ENCODE measurements around the gene CASP2.

Gene CASP2

DNA sequence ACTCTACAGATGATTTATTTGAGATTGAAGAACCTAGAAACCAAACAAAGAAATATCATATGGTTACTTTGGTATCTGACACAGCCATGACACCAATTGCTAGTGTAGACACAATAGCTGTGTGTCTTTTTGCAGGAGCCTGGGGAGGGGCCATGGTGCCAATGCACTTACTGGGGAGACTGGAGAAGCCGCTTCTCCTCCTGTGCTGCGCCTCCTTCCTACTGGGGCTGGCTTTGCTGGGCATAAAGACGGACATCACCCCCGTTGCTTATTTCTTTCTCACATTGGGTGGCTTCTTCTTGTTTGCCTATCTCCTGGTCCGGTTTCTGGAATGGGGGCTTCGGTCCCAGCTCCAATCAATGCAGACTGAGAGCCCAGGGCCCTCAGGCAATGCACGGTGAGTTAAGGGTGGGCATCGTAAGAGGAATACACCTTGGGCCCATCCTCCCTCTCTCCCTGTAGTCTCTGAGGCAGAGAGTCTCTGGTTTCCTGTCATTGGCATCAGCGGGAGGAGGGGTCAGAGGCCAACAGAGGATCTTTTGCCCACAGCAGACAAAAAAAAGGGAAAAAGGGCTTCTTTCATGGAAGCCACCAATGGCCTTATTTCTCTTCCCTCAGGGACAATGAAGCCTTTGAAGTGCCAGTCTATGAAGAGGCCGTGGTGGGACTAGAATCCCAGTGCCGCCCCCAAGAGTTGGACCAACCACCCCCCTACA lies 2.2 kb upstream of the CASP2 start:
- Histone ChIP-seq H3K27me3 (ENCODE audit: insufficient read depth, low read length, poor library complexity, severe bottlenecking) (no peaks in the 10 kb centered on the region), H3K4me2 (ENCODE audit: low read depth, low read length, poor library complexity, severe bottlenecking) (no peak overlapping the region), H3K36me3 (ENCODE audit: insufficient read depth, low read length) (no peaks in the 10 kb centered on the region), H2AFZ (ENCODE audit: low read length) (no peak overlapping the region), H3K9me2 (replicated peaks; ENCODE audit: low read depth, low read length) (no peaks in the 10 kb centered on the region), H4K20me1 (ENCODE audit: insufficient read depth, low read length, poor library complexity, severe bottlenecking) (peaks cover 21% of the 10 kb centered on the region), H3K9ac (ENCODE audit: low read depth, low read length, poor library complexity, severe bottlenecking) (no peak overlapping the region), H3F3A (ENCODE audit: low read depth) (no peaks in the 10 kb centered on the region), H3K79me2 (ENCODE audit: insufficient read depth, low read length) (peaks cover 27% of the 10 kb centered on the region), H3K9me3 (ENCODE audit: insufficient read depth, low read depth, low read length) (no peaks in the 10 kb centered on the region), H3K4me1 (ENCODE audit: insufficient read depth, low read length, poor library complexity, severe bottlenecking) (peaks cover 28% of the 10 kb centered on the region), H3K4me3 (ENCODE audit: low read length, poor library complexity, severe bottlenecking) (no peak overlapping the region)
- TF ChIP-seq EZH2phosphoT487 (IDR thresholded peaks at IDR 0.05; ENCODE audit: borderline replicate concordance), result no peak
- TF ChIP-seq, protein P1, sequence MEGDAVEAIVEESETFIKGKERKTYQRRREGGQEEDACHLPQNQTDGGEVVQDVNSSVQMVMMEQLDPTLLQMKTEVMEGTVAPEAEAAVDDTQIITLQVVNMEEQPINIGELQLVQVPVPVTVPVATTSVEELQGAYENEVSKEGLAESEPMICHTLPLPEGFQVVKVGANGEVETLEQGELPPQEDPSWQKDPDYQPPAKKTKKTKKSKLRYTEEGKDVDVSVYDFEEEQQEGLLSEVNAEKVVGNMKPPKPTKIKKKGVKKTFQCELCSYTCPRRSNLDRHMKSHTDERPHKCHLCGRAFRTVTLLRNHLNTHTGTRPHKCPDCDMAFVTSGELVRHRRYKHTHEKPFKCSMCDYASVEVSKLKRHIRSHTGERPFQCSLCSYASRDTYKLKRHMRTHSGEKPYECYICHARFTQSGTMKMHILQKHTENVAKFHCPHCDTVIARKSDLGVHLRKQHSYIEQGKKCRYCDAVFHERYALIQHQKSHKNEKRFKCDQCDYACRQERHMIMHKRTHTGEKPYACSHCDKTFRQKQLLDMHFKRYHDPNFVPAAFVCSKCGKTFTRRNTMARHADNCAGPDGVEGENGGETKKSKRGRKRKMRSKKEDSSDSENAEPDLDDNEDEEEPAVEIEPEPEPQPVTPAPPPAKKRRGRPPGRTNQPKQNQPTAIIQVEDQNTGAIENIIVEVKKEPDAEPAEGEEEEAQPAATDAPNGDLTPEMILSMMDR (conservative IDR thresholded peaks at IDR 0.05; ENCODE audit: low read length), result no peak

DNA sequence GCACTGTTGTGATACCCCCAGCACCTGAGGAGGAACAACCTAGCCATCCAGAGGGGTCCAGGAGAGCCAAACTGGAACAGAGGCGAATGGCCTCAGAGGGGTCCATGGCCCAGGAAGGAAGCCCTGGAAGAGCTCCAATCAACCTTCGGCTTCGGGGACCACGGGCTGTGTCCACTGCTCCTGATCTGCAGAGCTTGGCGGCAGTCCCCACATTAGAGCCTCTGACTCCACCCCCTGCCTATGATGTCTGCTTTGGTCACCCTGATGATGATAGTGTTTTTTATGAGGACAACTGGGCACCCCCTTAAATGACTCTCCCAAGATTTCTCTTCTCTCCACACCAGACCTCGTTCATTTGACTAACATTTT lies 1.6 kb upstream of the CASP2 start:
- Histone ChIP-seq H3K4me3 (ENCODE audit: low read length, poor library complexity, severe bottlenecking) (no peak overlapping the region), H3K9ac (ENCODE audit: low read depth, low read length, poor library complexity, severe bottlenecking) (no peak overlapping the region), H3K36me3 (ENCODE audit: insufficient read depth, low read length) (no peaks in the 10 kb centered on the region; the same call in 1 of the 2 replicates), H4K20me1 (ENCODE audit: insufficient read depth, low read length, poor library complexity, severe bottlenecking) (peaks cover 27% of the 10 kb centered on the region), H3K9me2 (replicated peaks; ENCODE audit: low read depth, low read length) (no peaks in the 10 kb centered on the region), H3K79me2 (ENCODE audit: insufficient read depth, low read length) (peaks cover 33% of the 10 kb centered on the region), H3K4me1 (ENCODE audit: insufficient read depth, low read length, poor library complexity, severe bottlenecking) (peaks cover 33% of the 10 kb centered on the region), H3K4me2 (ENCODE audit: low read depth, low read length, poor library complexity, severe bottlenecking) (no peak overlapping the region), H3K9me3 (ENCODE audit: insufficient read depth, low read depth, low read length) (no peaks in the 10 kb centered on the region), H3K27me3 (ENCODE audit: insufficient read depth, low read length, poor library complexity, severe bottlenecking) (no peaks in the 10 kb centered on the region), H2AFZ (ENCODE audit: low read length) (no peak overlapping the region), H3F3A (ENCODE audit: low read depth) (no peaks in the 10 kb centered on the region)
- TF ChIP-seq EZH2phosphoT487 (IDR thresholded peaks at IDR 0.05; ENCODE audit: borderline replicate concordance), result no peak
- TF ChIP-seq, protein P1 (conservative IDR thresholded peaks at IDR 0.05; ENCODE audit: low read length), result no peak

DNA sequence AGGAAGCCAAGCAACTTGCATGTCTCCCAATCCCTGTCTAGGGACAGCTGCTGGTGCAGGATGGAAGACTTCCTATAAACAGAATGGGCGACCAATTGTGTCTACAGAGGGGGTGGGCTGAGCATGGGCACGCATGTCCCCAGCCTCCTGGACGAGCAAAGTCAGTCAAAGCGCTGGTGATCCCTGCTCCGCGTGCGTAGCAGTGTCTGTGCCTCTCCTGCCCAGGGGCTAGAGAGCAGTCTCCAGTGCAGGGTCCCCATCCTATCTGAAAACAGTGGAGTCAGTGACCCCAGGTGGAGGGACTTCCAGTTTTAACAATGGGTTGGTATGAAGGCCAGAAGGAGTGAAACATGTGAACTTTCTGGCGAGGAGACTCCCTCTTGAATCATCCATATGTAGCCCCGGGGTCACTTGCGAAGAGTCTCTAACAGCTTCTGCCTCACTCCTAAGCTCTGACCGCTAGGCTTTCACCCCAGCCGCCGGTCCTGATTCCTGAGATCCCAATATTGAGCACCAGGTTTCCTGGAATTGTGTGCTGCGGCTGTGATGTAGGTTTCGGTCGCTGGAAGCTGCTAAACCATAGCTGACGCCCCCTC lies 714 bp upstream of the CASP2 start:
- peaks cover 39% of the 10 kb centered on the region for H3K4me1 ChIP-seq (ENCODE audit: insufficient read depth, low read length, poor library complexity, severe bottlenecking)
- H3K9me2 ChIP-seq (replicated peaks; ENCODE audit: low read depth, low read length), result no peaks in the 10 kb centered on the region
- no peaks in the 10 kb centered on the region for H3F3A ChIP-seq (ENCODE audit: low read depth)
- no peaks in the 10 kb centered on the region for H3K9me3 ChIP-seq (ENCODE audit: insufficient read depth, low read depth, low read length)
- peak overlapping the region; percentile 65 for H3K4me2 ChIP-seq (ENCODE audit: low read depth, low read length, poor library complexity, severe bottlenecking)
- peaks cover 7% of the 10 kb centered on the region; the same call in 1 of the 2 replicates for H3K36me3 ChIP-seq (ENCODE audit: insufficient read depth, low read length)
- H2AFZ ChIP-seq (ENCODE audit: low read length), result peak overlapping the region; percentile 79
- TF ChIP-seq EZH2phosphoT487 (IDR thresholded peaks at IDR 0.05; ENCODE audit: borderline replicate concordance), result no peak
- TF ChIP-seq, protein P1 (conservative IDR thresholded peaks at IDR 0.05; ENCODE audit: low read length), result no peak
- peak overlapping the region; percentile 77 for H3K4me3 ChIP-seq (ENCODE audit: low read length, poor library complexity, severe bottlenecking)
- peaks cover 42% of the 10 kb centered on the region for H3K79me2 ChIP-seq (ENCODE audit: insufficient read depth, low read length)
- peak overlapping the region; percentile 34 for H3K9ac ChIP-seq (ENCODE audit: low read depth, low read length, poor library complexity, severe bottlenecking)
- H3K27me3 ChIP-seq (ENCODE audit: insufficient read depth, low read length, poor library complexity, severe bottlenecking), result no peaks in the 10 kb centered on the region
- H4K20me1 ChIP-seq (ENCODE audit: insufficient read depth, low read length, poor library complexity, severe bottlenecking), result peaks cover 33% of the 10 kb centered on the region
